ENCODE data around the gene NDUFB6. TPM values are rescaled to one million over a fixed set of nuclear protein-coding genes. Genes with fewer than 3 reads are reported as not detected.
"Not testable (repeated sequence)": the region's sequence is repeated elsewhere in the genome, so short reads cannot be mapped to it uniquely, and the experiment has no call there.

The NDUFB6 gene
- total RNA-seq (2014; rRNA removed; shearing (Covaris generic)) = 161 and 179 TPM in 2 replicates

- DNase-seq (ENCODE audit: low read depth) = peak; percentile 92
Measured at GRCh38 chr9:32572900-32573523, at the start of gene NDUFB6. TSS of gene NDUFB6 (minus strand) at chr9:32573159. CDS start at chr9:32573060, 99 bp downstream.

- DNase-seq (ENCODE audit: low read depth) = no peak
Measured at GRCh38 chr9:32618261-32618660, 45.3 kb upstream of the NDUFB6 start.

- no peak for DNase-seq (ENCODE audit: low read depth)
Measured at GRCh38 chr9:32606811-32607210, 33.9 kb upstream of the NDUFB6 start.

GRCh38 chr9:32603914-32604852, 31.2 kb upstream of the NDUFB6 start:
- DNase-seq (ENCODE audit: low read depth) = peak; percentile 96

GRCh38 chr9:32599021-32599420, 26.1 kb upstream of the NDUFB6 start:
- DNase-seq (ENCODE audit: low read depth) = not testable (repeated sequence)

GRCh38 chr9:32596936-32597335, 24.0 kb upstream of the NDUFB6 start:
- DNase-seq (ENCODE audit: low read depth) = no peak

GRCh38 chr9:32596096-32596865, 23.3 kb upstream of the NDUFB6 start:
- DNase-seq (ENCODE audit: low read depth) = peak; percentile 11

GRCh38 chr9:32590898-32591297, 17.9 kb upstream of the NDUFB6 start:
- DNase-seq (ENCODE audit: low read depth) = peak; percentile 62

GRCh38 chr9:32590476-32590875, 17.5 kb upstream of the NDUFB6 start:
- DNase-seq (ENCODE audit: low read depth) = no peak

- DNase-seq (ENCODE audit: low read depth) = peak; percentile 64
Measured at GRCh38 chr9:32589083-32589723, 16.2 kb upstream of the NDUFB6 start.

GRCh38 chr9:32587901-32588300, 14.9 kb upstream of the NDUFB6 start:
- DNase-seq (ENCODE audit: low read depth) = no peak

GRCh38 chr9:32584784-32585183, 11.8 kb upstream of the NDUFB6 start:
- no peak for DNase-seq (ENCODE audit: low read depth)

GRCh38 chr9:32581512-32582143, 8.7 kb upstream of the NDUFB6 start:
- peak; percentile 67 for DNase-seq (ENCODE audit: low read depth)

GRCh38 chr9:32580631-32581300, 7.8 kb upstream of the NDUFB6 start:
- no peak for DNase-seq (ENCODE audit: low read depth)

- peak; percentile 50 for DNase-seq (ENCODE audit: low read depth)
Measured at GRCh38 chr9:32579706-32580331, 6.9 kb upstream of the NDUFB6 start.

GRCh38 chr9:32578976-32579375, 6.0 kb upstream of the NDUFB6 start:
- peak; percentile 19 for DNase-seq (ENCODE audit: low read depth)

- DNase-seq (ENCODE audit: low read depth) = no peak
Measured at GRCh38 chr9:32577316-32577715, 4.4 kb upstream of the NDUFB6 start.

- DNase-seq (ENCODE audit: low read depth) = no peak
Measured at GRCh38 chr9:32574858-32575257, 1.9 kb upstream of the NDUFB6 start.

- no peak for DNase-seq (ENCODE audit: low read depth)
Measured at GRCh38 chr9:32573821-32574220, 862 bp upstream of the NDUFB6 start.
